ENCODE results near the gene PLXNA4.

Gene PLXNA4

DNA sequence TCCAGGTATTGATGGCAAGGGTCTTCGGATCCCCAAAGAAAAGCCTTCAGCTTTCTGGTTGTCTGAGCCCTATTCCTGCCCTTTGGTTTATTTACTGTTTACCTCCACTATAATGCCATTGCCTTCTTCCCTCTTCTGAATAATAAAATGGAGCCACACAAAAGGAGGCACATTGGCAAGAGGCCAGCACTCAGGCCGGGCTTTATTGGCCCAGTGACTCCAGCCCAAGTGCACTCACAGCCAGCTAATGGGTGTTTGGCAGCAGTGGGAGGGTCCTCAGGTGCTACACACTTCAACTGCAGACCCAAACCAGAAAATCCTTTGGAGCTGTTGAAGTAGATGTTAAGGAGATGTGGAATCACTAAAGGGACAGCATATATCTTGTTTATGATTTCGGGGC is 336.0 kb downstream of the PLXNA4 start:
- DNase-seq (ENCODE audit: low spot score), result no peak

DNA sequence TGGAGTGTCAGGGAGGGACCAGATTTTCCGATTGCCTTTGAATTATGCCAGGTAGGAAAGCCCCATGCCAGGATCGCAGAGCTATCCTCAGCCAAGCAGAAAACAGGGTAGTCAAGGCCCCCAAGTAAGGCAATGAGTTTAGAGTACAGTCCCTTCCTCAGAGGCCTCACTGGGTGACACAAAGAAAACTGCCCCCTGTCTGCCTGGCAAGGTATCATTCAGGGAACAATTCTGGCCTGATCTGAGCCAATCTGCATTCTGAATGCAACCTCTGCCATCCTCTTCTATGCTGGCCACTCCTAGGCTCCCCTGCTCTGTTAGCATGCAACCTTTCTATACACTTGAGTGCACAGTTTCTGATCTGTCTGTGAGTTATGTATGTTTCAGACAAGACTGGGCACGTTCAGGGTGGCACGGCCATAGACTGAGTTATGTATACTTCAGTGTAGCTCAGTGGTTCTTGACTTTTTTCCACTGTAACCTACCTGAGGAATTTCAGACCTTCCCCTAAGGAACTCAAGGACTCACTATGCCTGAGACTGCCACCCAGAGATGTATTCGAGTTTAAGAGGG is 336.8 kb downstream of the PLXNA4 start:
- DNase-seq (ENCODE audit: low spot score), result no peak

DNA sequence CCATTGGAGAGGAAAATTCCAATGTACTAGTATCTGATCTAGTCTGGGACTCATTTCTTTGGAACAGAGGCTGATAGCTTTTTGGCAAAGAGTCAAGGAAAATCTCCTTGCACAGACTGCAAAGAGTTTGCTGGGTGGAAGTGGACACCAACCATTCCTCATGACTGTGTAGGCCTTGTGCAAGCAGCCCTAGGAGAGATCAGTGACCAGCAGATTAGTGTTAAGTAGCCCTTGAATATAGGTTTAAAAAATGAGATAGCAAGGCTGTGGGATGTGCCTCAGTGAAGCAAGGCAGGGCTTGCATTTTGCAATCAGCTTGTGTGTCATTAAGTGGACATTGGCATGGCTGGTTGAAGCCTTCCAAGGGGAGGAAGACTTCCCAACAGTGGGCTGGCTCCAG is 341.6 kb downstream of the PLXNA4 start:
- no peak for DNase-seq (ENCODE audit: low spot score)

DNA sequence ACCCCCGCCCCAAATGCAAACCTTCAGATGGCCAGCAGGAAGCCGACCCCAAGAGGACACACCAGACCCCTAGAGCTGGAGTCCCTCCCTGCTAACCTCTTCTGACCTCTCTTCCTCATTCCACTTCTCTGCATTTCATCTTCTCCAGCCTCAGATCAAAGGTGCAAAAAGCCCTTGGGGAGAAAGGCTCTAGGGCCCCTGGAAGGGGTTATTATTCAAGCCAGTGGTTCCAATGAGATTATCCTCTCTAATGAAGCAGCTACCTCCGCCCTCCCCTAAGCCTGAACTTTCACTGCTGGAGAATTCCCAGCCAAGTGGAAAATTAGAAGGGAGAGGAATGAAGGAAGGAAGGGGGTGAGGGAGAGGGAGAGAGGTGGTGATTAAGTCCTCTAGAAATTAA is 343.9 kb downstream of the PLXNA4 start:
- no peak for DNase-seq (ENCODE audit: low spot score)

DNA sequence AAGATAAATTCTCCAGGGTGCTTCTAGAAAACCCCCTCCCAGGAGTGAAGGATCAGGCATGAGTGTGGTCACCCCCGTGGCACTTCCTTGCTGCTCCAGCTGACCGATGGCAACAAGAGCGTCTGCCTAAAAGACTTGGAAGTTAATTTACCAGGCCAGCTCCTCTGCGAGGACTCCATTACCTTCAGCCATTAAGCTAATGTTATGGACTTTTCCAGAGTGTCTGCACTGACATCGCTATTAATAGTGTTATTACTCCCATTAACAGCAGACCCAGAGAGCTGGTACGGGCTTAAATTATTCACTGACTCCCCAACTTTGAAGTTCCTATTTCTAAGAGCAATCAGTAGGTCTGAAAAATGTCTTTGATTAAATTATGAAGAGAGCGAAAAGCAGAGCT is 345.8 kb downstream of the PLXNA4 start:
- no peak for DNase-seq (ENCODE audit: low spot score)

DNA sequence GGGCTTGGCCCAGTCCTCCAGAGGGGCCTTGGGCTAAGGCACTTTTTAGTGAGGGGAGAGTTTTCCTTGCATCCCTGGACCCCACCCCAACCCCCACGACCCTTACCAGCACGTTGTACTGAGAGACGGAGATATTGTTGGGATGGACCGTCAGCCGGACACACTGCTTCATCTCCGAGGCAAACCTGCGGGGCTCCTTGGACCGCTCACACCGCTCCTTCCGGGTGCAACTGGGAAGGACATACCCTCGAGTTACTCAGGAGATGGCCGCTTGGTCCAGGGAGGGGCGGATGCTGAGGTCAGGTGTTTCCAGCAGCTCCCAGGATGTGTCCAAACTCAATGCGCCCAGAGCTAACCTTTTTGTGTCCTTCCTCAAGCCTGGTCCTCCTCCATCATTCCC is 348.0 kb downstream of the PLXNA4 start:
- no peak for DNase-seq (ENCODE audit: low spot score)

DNA sequence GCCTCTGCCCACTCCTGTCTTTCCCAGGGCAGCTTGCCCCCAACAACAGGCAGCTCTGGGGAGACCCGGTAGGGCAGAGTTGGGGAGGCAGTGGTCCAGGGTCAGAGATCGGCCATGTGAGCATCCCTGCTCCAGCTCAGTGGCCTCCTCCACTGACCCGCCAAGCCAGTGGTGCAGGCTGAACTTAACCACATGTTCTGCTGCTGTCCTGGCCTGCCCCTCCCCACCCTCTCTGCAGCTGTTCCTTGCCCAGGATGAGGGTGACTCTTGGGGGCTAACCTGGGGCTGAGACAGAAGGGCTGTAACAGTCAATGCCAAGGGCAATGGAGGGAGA is 349.3 kb downstream of the PLXNA4 start:
- no peak for DNase-seq (ENCODE audit: low spot score)

DNA sequence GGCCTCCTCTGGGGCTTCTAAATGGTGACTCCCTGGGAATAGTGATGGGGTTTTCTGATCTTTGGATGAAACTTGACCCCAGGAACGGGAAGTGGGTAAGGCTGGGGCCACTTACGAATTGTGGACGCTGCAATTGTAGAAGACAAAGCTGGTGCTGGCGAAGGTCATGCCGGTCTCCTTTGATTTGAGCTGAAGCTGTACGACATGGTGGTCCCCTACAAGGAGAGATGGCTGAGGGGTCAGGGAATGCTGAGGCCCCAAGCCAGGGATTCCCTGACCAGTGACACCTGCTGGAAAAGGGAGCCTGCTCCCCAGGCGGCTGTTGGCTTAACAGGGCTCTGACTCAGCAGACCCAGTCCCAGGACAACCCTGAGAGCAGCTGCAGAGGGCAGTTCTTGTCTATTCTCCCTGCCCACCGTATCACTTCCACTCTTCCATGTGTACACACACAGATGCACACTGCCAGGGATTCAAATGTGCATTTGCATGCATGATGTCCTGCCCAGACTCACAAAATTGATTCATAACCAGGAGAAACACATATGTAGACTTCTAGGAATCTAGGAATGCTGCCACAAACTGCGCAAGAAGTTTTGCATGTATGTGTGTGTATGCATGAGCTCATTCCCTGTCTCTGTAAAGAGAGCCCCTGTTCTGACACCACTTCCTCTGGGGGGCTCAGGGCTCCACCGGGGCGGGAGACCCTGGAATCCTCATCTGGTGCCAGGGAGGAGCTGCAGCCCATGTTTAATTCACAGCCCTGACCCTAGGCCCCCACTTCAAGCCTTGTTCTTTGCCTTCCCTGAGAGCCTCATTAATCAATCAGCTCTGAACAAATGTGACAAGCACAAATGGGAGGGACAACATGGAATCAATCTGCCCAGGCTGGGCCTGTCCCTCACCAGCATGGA is 350.0 kb downstream of the PLXNA4 start:
- no peak for DNase-seq (ENCODE audit: low spot score)

DNA sequence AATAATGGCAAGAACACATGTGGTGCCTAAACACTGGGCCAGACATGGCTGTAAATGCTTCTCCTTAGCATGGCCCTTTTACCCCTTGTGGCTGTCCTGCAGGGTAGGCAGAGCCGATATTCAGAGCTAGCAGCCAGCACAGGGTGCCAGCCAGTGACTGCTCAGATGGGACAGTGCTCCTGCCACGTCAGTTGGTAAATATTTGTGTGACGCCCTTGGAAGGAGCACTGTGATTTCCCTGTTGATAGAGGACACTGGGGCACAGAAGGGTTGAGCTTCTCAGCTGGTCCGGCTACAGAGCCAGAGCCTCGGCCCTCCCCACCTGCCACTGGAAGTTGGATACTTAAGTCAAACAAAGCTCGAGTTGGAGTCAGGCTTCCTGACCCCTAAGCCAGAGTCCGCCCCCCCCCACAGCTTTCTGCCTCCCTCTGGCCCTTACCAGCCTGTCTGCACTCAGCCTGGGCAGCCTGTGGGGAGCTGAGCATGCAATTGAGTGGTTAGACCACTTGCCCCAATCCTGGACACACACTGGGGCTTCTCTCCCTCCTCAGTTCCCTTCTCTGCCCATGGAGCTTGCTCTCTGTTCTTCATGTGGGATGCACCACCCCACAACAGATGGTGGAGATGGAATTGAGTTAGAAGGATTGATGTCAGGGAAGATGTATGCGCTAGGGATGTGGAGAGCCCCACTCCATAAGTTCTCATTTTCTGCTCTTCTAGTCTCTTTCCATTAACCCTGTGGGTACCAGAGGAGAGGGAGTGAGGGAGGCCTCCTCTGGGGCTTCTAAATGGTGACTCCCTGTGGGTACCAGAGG is 350.8 kb downstream of the PLXNA4 start:
- DNase-seq (ENCODE audit: low spot score), result no peak

DNA sequence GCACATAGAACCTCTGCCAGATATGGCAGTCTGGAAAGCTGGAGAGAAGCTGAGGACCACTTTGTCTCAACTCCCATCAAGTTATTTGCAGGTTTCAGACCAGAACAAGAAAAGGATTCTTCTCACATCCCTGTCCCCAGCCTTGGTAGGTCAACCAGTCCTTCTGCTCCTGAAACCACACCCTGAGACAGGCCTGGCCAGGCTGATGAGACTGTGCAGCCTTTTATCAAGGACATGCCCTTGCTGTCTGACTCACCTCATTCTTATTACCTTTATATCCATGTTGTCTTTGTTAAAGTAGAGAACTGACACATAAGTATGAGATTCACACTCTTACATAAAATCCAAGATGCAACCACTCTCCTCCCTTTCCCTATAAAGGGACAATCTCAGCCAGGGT is 354.9 kb downstream of the PLXNA4 start:
- no peak for DNase-seq (ENCODE audit: low spot score)

DNA sequence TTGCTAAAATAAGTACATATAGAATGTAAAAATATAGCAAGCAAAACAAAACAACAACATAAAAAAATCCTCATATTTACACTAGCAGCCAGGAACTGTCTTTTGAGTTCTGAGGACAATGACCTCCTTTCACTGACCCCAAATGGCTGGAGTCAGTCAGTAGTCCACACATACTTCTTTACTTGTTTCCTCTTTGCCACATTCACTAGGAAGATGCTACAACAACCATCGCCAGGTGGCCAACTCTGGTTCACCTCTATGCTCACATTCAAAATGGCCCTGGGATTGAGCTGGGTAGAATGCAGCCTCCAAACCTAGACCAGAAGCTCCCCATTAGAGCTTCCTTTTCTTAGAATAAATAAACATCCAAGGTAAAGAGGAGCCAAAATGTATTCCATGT is 356.2 kb downstream of the PLXNA4 start:
- no peak for DNase-seq (ENCODE audit: low spot score)

DNA sequence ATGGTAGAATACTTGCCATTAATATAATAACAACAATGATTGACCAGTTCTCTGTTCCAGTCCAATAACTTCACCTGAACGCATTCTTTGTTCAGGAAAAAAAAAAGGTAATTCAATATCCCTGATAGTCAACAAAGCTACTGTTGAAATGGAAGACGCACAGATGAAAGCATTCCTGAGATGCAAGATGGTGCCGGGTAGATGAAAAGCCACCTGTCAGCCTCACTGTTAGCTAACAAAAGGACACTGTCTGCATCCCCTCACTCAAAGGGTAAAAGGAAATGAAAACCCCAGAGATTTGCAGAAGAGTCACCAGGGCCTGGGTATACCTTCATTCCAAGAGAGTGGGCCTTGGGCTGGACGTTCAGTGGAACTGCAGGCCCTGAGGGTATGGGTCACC is 357.4 kb downstream of the PLXNA4 start:
- DNase-seq (ENCODE audit: low spot score), result no peak

DNA sequence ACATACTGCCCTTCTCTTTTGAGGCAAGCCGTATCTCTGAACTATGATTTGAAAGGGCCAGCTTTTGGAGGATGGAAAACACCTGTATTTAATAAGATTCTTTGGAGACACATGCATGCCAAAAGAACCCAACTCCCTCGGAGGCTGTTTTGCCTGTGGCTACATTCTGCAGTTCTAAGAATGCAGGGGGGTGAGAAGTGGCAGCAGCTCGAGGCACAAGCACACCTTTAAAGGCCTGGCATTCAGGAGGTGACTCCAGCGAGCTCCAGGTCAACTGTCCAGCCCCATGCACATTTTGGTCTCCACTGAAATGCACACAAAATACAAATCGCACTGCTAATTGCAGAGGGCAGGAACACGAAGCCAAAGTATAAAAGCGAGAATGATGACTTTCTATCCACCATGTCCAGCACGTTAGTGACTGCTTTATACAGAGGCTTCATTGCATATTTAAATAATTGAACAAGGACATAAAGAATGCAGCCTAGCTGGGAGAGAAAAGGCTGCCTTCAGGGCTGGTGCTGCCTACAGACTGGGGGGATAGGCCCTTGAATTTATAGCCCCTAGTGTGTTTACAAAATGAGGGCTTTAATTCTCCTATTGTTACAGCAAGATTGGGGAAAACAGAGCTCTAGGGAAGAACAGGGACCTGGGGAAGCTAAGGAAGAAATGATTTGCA is 359.3 kb downstream of the PLXNA4 start:
- DNase-seq (ENCODE audit: low spot score), result no peak

DNA sequence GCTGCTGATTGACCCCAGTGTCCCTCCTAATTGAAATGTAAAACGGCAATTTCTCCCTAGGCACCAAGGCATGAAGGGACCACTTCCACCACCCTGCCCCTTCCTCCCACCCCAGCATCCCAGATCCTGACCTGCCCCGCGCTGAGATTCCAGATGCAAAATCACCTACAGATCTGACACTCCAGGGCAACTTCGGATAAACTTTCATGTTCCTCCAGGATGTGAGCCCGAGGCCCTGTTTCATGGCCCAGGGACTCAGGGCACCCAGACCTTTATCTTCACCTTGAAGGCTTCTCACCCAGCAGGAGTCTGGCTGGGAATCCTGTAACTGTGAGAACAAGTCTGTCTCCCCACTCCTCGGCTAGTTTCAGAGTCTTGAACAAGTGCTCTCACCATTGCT is 361.8 kb downstream of the PLXNA4 start:
- DNase-seq (ENCODE audit: low spot score), result no peak

DNA sequence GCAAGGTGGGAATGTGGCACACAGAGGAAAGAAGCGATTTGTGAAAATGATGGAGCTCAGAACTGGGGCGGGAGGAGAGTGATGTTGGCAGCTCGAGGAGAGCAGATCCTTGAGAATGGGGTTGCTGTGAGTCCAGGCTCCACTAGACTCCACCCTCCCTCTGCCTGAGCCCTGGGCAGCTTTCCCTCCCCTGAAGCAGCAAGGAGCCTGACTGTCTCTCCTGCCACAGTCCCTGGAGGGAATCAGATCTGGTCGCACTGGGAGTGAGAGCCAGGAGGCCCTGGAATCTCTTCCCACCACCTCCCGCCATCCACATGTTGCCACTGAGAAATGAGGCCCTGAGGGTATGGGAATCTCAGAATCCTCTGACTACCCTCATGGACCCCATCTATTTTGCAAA is 362.7 kb downstream of the PLXNA4 start:
- no peak for DNase-seq (ENCODE audit: low spot score)

DNA sequence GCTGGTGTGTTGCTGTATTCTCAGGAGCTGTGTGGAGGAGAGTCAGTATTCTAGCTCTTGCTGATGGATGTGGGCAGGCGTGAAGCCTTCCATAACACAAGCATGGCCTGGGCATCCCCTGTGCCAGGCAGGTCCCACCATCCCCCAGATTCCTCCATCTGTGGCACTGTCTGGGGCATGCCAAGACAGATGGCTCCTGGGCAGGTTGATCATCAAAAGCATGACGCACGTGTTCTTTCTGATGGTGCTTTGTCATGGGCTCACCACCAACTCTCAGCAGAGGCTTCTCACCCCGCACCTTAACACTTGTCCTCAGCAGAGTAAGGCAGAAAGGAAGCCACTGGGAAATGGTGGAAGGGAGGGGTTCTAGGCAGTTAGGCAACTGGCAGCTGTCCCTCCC is 364.3 kb downstream of the PLXNA4 start:
- no peak for DNase-seq (ENCODE audit: low spot score)

DNA sequence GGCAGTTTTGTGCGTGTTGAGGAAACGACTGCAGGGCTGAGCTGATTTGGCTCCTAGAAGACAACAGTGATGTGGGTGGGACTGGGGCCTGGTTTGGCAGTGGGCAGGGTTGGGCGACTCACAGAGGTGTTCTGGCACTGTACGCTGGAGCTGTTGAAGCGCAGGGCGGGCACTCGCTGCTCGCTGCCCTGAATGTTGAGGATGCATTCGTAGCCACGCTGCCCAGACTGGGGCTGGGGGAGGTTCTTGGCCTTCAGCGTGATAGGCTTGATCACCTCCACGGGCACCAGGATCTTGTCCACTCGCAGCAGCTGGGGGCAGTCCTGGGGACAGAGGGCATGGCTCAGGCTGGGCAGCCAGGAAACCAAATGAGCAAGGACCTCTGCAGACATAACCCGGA is 365.4 kb downstream of the PLXNA4 start:
- no peak for DNase-seq (ENCODE audit: low spot score)

DNA sequence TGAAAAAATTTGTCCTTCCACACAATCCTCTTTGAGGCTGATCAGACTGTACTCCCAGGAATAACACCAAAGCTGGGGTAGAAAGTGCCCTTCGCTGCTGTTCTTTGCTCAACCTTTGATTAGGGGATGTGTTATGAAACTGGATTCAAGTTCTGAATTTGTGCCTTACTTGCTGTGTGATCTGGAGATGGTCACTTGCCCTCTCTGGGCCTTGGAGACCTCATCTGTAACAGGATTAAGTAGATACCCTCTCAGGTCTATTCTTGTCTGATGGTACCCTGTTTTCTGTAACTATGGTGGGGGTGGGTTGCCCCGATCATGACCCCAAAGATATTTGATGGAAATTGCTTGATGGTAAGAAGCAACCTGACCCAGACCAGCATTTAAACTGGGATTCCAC is 368.5 kb downstream of the PLXNA4 start:
- no peak for DNase-seq (ENCODE audit: low spot score)

DNA sequence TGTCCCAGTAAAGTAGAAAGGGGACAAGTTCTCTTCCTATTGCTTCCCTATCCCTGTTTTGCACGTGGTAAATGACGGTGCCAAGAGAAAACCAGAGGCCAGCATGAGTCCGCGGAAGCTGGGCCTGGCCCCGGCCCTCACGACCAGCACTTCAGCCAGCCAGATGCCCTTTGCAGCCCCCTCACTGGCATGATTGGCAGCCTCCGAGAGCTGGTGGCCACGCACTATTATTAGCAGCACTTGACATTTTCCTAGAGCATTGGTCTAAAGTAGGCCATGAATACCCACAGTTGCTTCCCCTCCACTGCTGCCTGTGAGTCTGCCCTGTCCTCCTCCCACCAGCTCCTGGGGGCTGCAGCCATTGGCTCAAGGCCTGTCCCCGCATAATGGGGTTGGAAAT is 369.1 kb downstream of the PLXNA4 start:
- no peak for DNase-seq (ENCODE audit: low spot score)

DNA sequence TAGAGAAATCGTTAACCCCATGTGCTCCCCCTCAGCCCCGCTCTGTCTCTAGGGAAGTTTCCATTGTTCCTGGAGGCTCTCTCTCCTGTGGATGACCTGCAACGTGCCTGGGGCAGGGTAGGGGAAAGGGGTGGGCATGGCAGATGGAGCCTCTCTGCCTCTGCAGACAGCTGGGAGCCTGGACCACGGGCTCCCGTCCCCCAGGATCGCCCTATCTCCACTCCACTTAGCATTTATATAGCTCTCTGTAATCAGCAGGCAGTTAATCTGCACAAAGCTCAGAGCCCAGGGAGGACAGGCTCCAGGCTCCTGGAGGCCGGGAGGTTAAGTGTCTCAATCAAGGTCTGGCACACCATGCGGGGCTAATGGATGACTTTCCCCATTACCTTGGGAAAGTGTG is 369.7 kb downstream of the PLXNA4 start:
- DNase-seq (ENCODE audit: low spot score), result no peak

DNA sequence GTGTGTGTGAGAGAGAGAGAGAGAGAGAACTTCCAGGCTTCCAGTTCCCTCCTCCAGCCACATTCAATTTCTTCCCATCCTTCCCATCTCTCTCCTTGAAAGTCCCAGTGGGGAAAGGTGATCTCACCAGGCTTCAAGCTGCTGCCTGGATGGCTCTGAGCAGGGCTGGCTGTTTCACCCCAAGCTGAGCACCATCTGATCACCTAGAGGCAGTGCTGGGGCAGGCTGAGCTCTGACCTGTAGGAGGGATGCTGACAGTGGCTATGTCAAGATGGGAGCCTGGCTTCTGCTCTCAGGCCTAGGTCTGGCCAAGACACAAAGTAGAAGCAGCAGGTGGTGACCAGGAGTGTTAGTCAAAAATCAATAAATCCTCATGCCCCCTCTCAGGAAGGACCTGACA is 370.8 kb downstream of the PLXNA4 start:
- DNase-seq (ENCODE audit: low spot score), result no peak

DNA sequence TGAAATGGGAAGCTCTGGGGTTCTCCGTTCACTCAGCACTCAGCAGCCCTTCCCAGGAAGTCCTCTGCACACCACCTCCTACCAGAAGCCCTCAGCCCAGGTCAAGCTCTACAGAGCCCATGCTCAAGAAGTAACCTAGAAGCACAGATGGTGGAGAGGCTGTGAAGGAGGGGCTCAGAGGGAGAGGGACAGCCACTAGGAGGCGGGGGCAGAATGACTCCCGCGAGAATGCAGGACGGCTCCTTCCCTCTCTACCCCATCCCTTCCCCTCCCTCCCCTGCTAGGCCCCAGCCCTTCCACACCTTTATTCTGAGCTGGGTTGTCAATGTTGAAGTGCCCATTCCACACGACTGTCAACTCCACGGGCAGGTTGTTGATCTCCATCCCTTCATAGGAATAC is 373.2 kb downstream of the PLXNA4 start:
- no peak for DNase-seq (ENCODE audit: low spot score)

DNA sequence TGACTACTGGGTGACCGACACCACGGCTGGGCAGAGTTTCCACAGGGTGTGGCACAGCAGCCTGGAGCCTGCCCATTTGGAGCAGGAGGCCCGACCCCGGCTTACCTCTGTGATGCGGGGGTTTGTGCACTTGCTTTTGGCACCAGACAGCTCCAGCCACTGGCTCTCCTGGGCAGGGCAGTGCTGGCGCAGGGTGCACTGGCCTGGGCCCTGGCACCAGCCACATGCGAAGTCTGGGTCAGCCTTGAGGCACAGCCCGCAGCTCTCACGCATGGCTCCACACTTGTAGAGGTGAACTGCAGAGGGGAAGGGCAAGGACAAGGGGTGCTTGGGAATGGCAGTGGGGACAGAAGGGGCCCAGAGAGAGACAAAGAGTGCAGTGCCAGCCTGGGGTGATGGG is 373.7 kb downstream of the PLXNA4 start:
- no peak for DNase-seq (ENCODE audit: low spot score)
